Measurements from ENCODE around the gene IFITM2.
"Not testable (repeated sequence)": the region's sequence is repeated elsewhere in the genome, so short reads cannot be mapped to it uniquely, and the experiment has no call there.

IFITM2 gene

GRCh38 chr11:327581-327923, 19.9 kb downstream of the IFITM2 start:
- no peak for DNase-seq

GRCh38 chr11:328012-328411, 20.4 kb downstream of the IFITM2 start:
- no peak for DNase-seq

- DNase-seq, result not testable (repeated sequence)
These were observed 21.0 kb downstream of the IFITM2 start for GRCh38 chr11:328516-329100.

GRCh38 chr11:329886-330253, 22.3 kb downstream of the IFITM2 start:
- no peak for DNase-seq

- DNase-seq, result no peak
These were observed 22.7 kb downstream of the IFITM2 start for GRCh38 chr11:330307-330693.

- no peak for DNase-seq
These were observed 23.2 kb downstream of the IFITM2 start for GRCh38 chr11:330694-331357.

- no peak for DNase-seq
These were observed 23.9 kb downstream of the IFITM2 start for GRCh38 chr11:331358-332060.

- no peak for DNase-seq
These were observed 25.2 kb downstream of the IFITM2 start for GRCh38 chr11:332651-333480.

- DNase-seq, result not testable (repeated sequence)
These were observed 26.1 kb downstream of the IFITM2 start for GRCh38 chr11:333616-334263.

GRCh38 chr11:334264-334994, 26.8 kb downstream of the IFITM2 start:
- no peak for DNase-seq

- no peak for DNase-seq
These were observed 28.4 kb downstream of the IFITM2 start for GRCh38 chr11:335779-336658.

GRCh38 chr11:336659-337198, 29.1 kb downstream of the IFITM2 start:
- no peak for DNase-seq

GRCh38 chr11:337711-338110, 30.1 kb downstream of the IFITM2 start:
- DNase-seq, result no peak

GRCh38 chr11:339963-340362, 32.3 kb downstream of the IFITM2 start:
- DNase-seq, result no peak

GRCh38 chr11:340539-341512, 33.2 kb downstream of the IFITM2 start:
- DNase-seq, result no peak

- no peak for DNase-seq
These were observed 34.7 kb downstream of the IFITM2 start for GRCh38 chr11:342328-342727.

GRCh38 chr11:344836-345578, 37.4 kb downstream of the IFITM2 start:
- no peak for DNase-seq

GRCh38 chr11:346529-346928, 38.9 kb downstream of the IFITM2 start:
- DNase-seq, result no peak

Data from NCI-H1092 treated with DMSO at 0.1 percent for 48 hours (cell line).